Measurements from ENCODE around the gene RNF19B.

- TF ChIP-seq CTCF (IDR thresholded peaks at IDR 0.05) (no peak), EP300 (IDR thresholded peaks at IDR 0.05) (no peak)
These were observed 62.1 kb downstream of the RNF19B start for GRCh38 chr1:32902535-32902920.

Measured in tibial nerve (tissue), 4 donors.